ENCODE data around the gene FCRL5. TPM values are rescaled to one million over a fixed set of nuclear protein-coding genes. Genes with fewer than 3 reads are reported as not detected.

Gene FCRL5
- total and polyA plus RNA-seq, 2 donors (not counting 3 experiments of a cell fraction or from before 2014, with no cell fraction given) = not detected

GRCh38 chr1:157597959-157598667 lies 45.8 kb upstream of the FCRL5 start, which contains the start of gene FCRL4:
FCRL4 (minus strand) TSS chr1:157598085; CDS start chr1:157597944, 141 bp downstream.
- H4K20me1 ChIP-seq (replicated peaks; ENCODE audit: control insufficient read depth, extremely low read depth, insufficient read depth, low read length) = no peaks in the 10 kb centered on the region
- H3K9me3 ChIP-seq (replicated peaks; ENCODE audit: control insufficient read depth, insufficient read depth, low read length) = no peaks in the 10 kb centered on the region
- no peak within 1 kb of the TSS for H3K27ac ChIP-seq (ENCODE audit: insufficient read depth, low read depth, low read length)
- dilution Hi-C loops (cut with MboI; ENCODE audit: extremely low pct_ligation_motif_present, low sequenced_read_pairs) = no loop called here
- FAIRE-seq = no peak
- ChIA-PET CTCF (interaction anchor here (1.3 kb wide), 1 partner anchor 18 kb away, joined by 3 read pairs; no protein-coding TSS in a partner anchor), POLR2A (no interaction called here)
- no peaks in the 10 kb centered on the region for H3K36me3 ChIP-seq (ENCODE audit: control insufficient read depth in 2 of 2, extremely low read depth in 1 of 2, insufficient read depth in 2 of 2, low read length in 2 of 2)
- no peak for DNase-seq (ENCODE audit: low read depth, low spot score)
- H3K9me1 ChIP-seq (replicated peaks; ENCODE audit: control insufficient read depth, extremely low read depth, insufficient read depth, low read length) = no peaks in the 10 kb centered on the region
- no peaks in the 10 kb centered on the region for H3K4me1 ChIP-seq (ENCODE audit: control insufficient read depth, extremely low read depth, insufficient read depth, low read length)
- H3K27me3 ChIP-seq (ENCODE audit: control insufficient read depth in 2 of 2, insufficient read depth in 2 of 2, low read length in 2 of 2) = no peaks in the 10 kb centered on the region
- intact Hi-C loops (cut with micrococcal nuclease) = no loop called here
- H3K79me2 ChIP-seq (ENCODE audit: control insufficient read depth, insufficient read depth, low read length) = no peaks in the 10 kb centered on the region
- no peak for TF ChIP-seq POLR2AphosphoS5 (IDR thresholded peaks at IDR 0.05; ENCODE audit: insufficient read depth, low read depth, low read length)
- TF ChIP-seq JUN (IDR thresholded peaks at IDR 0.05; ENCODE audit: borderline replicate concordance, insufficient read depth, insufficient read length, low read depth) = no peak
- no peak for TF ChIP-seq MAX (IDR thresholded peaks at IDR 0.05; ENCODE audit: insufficient read depth, insufficient read length)
- TF ChIP-seq CTCF (IDR thresholded peaks at IDR 0.05; ENCODE audit: extremely low read depth in 1 of 2, insufficient read depth in 1 of 2, low read depth in 1 of 2, low read length in 2 of 2) = no peak
- no peak for TF ChIP-seq GATA2 (IDR thresholded peaks at IDR 0.05; ENCODE audit: insufficient read depth, insufficient read length, low read depth, low read length)
- no peak for TF ChIP-seq POLR2A (IDR thresholded peaks at IDR 0.05; ENCODE audit: low read depth, low read length)
- TF ChIP-seq FOS (IDR thresholded peaks at IDR 0.05; ENCODE audit: borderline replicate concordance, insufficient read depth, low read length) = no peak
- no peak for TF ChIP-seq EZH2 (IDR thresholded peaks at IDR 0.05; ENCODE audit: borderline replicate concordance, low read depth, low read length, severe bottlenecking)
- H3K9ac ChIP-seq (replicated peaks; ENCODE audit: extremely low read depth, insufficient read depth, low read length) = no peak within 1 kb of the TSS
- no peak within 1 kb of the TSS for H2AFZ ChIP-seq (ENCODE audit: low read depth, low read length)
- H3K4me2 ChIP-seq (ENCODE audit: insufficient read depth, low read length) = no peak within 1 kb of the TSS
- no peak within 1 kb of the TSS for H3K4me3 ChIP-seq (replicated peaks in 1 of 3; ENCODE audit: insufficient read depth in 1 of 3, low read depth in 1 of 3, low read length in 3 of 3)
- BruUV-seq (replicated peaks) = no TSS peak
